Mesothelial cell of epicardium (in vitro differentiated cells): ENCODE data around the gene INPP5F. TPM values are rescaled to one million over a fixed set of nuclear protein-coding genes. Genes with fewer than 3 reads are reported as not detected.

ENCODE experiments used
- DNase-seq, 2 experiments: peaks; one replicate each; pipeline ENCODE4 v3.0.0; 2021; ENCODE audit warnings: low spot score in 2 of 2; ENCODE audit not compliant: unreplicated experiment in 2 of 2
- H3K27ac Mint-ChIP-seq: 2 replicates; pipeline ENCODE4 v1.8.0; 2021; ENCODE audit warnings: mixed read lengths
- H3K27me3 Mint-ChIP-seq: 2 replicates; pipeline ENCODE4 v1.8.0; 2021; ENCODE audit warnings: low read depth, mixed read lengths
- H3K36me3 Mint-ChIP-seq: 2 replicates; pipeline ENCODE4 v1.8.0; 2021; ENCODE audit warnings: mixed read lengths
- H3K4me1 Mint-ChIP-seq: 2 replicates; pipeline ENCODE4 v1.8.0; 2021; ENCODE audit warnings: mixed read lengths
- H3K4me3 Mint-ChIP-seq: 2 replicates; pipeline ENCODE4 v1.8.0; 2021; ENCODE audit warnings: mild to moderate bottlenecking, moderate library complexity, mixed read lengths
- H3K9me3 Mint-ChIP-seq: 2 replicates; pipeline ENCODE4 v1.8.0; 2021; ENCODE audit warnings: mixed read lengths
- total RNA-seq: library from RNA; stranded (reverse); gene quantifications from 3 replicates; pipeline ENCODE4 v1.2.1, GENCODE V29; 2021
- TF ChIP-seq, protein P1 (sequence below): fragments of 200-600 bp; sonication (generic); IDR thresholded peaks from one replicate; pipeline ENCODE4 v1.5.0; 2021; ENCODE audit warnings: antibody characterized with exemption; ENCODE audit not compliant: unreplicated experiment

Gene INPP5F
- total RNA-seq, 1 donor from 2014 or later, result 56.5 TPM

DNA sequence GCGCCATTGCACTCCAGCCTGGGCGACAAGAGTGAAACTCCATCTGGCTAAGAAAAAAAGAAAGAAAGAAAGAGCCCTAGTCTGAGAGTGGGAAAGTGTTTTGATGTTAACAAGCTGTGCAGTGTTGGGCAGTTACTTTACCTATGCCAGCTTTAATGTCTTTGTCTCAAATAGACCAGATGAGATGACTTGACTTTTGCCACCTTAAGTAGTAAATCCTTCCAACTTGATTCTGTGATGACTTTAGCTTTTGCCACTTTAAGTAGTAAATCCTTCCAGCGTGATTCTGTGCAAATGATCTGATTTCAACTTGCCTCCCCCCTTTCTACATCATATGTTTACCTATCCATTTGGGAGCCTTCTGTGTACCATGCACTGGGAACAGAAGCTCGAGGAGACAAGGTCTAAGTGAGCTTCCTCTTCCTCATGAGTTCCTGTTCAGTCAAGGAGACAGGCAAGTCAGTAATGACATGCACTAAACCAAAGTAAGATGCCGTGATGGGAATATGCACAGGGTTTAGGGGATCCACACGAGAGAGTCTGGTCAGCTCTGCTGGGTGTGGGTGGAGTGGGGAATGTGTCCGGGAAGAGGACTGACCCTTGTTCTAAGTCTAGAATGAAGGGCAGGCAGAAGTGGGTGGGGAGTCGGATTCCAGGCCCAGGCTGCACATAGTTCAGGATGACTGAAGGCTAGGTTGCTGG lies 17.2 kb downstream of the INPP5F start:
- Mint-ChIP-seq H3K27ac (peak overlapping the region; percentile 49), H3K27me3 (no peaks in the 10 kb centered on the region), H3K9me3 (no peaks in the 10 kb centered on the region), H3K4me1 (peaks cover 10% of the 10 kb centered on the region), H3K36me3 (no peaks in the 10 kb centered on the region), H3K4me3 (no peak overlapping the region)
- DNase-seq, result no peak
- TF ChIP-seq, protein P1, sequence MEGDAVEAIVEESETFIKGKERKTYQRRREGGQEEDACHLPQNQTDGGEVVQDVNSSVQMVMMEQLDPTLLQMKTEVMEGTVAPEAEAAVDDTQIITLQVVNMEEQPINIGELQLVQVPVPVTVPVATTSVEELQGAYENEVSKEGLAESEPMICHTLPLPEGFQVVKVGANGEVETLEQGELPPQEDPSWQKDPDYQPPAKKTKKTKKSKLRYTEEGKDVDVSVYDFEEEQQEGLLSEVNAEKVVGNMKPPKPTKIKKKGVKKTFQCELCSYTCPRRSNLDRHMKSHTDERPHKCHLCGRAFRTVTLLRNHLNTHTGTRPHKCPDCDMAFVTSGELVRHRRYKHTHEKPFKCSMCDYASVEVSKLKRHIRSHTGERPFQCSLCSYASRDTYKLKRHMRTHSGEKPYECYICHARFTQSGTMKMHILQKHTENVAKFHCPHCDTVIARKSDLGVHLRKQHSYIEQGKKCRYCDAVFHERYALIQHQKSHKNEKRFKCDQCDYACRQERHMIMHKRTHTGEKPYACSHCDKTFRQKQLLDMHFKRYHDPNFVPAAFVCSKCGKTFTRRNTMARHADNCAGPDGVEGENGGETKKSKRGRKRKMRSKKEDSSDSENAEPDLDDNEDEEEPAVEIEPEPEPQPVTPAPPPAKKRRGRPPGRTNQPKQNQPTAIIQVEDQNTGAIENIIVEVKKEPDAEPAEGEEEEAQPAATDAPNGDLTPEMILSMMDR, result no peak

DNA sequence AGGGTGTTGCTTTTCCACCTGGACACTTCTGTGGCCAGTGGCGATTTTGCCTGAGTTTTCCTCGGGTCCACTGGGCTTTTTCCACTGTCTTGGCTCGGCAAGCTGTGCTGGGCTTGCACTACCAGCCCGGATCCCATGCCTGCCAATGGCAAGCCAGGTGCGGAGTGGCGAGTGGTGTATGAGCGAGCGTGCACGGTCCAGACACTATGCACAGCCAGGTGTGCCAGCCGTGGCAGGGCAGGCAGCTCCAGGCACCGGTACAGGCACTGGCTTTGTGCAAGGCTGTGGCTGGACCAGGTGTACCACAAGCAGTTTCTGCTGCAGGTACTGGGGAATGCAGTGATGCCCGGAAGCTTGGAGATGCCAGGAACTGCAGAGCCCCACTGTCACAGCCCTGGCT lies 22.1 kb downstream of the INPP5F start:
- H3K27me3 Mint-ChIP-seq, result no peaks in the 10 kb centered on the region
- H3K4me1 Mint-ChIP-seq, result peaks cover 7% of the 10 kb centered on the region
- no peaks in the 10 kb centered on the region for H3K36me3 Mint-ChIP-seq
- TF ChIP-seq, protein P1, result no peak
- no peak overlapping the region for H3K4me3 Mint-ChIP-seq
- no peak overlapping the region for H3K27ac Mint-ChIP-seq
- no peak for DNase-seq
- no peaks in the 10 kb centered on the region for H3K9me3 Mint-ChIP-seq

DNA sequence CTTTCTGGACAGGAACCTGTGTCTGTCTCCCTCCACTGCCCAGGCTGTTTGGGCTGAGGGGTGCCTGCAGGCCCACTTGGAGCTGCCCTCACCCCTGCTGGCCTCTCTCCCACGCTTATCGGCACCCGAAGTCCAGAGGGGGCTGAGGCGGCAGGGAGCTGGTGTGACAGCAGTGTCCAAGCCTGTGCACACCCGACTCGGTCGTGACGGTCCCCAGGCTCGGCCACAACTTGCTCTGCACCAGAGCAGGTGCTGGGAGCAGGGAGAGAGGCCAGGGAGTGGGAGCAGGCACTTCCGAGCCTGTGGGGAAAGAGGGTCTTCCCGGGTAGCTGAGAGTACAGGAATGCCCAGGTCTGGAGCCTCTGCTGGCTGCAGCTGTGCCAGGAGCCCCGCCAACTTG lies 23.0 kb downstream of the INPP5F start:
- H3K27me3 Mint-ChIP-seq, result no peaks in the 10 kb centered on the region
- no peak overlapping the region for H3K27ac Mint-ChIP-seq
- TF ChIP-seq, protein P1, result no peak
- DNase-seq, result no peak
- peaks cover 12% of the 10 kb centered on the region for H3K4me1 Mint-ChIP-seq
- H3K36me3 Mint-ChIP-seq, result no peaks in the 10 kb centered on the region
- no peak overlapping the region for H3K4me3 Mint-ChIP-seq
- H3K9me3 Mint-ChIP-seq, result no peaks in the 10 kb centered on the region

DNA sequence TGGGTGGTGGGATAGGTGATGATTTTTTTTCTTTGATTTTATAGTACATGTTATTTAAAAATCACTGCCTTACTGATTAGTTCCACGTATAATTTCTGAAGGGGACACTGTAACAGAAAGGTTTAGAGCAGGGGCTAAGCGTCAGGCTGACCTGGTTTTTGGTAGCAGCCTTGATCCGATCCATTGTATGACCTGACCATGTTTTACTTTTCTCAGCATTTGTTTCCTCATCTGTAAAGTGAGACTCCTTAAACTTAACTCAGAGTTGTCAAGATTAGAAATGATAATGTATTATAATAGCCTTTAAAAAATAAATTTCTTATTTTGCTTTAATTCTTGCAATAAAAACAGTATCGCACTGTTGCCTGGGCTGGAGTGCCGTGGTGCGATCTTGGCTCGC lies 23.6 kb downstream of the INPP5F start:
- Mint-ChIP-seq H3K27ac (no peak overlapping the region), H3K4me1 (peaks cover 18% of the 10 kb centered on the region), H3K27me3 (no peaks in the 10 kb centered on the region), H3K36me3 (no peaks in the 10 kb centered on the region), H3K4me3 (no peak overlapping the region), H3K9me3 (no peaks in the 10 kb centered on the region)
- DNase-seq, result no peak
- TF ChIP-seq, protein P1, result no peak

DNA sequence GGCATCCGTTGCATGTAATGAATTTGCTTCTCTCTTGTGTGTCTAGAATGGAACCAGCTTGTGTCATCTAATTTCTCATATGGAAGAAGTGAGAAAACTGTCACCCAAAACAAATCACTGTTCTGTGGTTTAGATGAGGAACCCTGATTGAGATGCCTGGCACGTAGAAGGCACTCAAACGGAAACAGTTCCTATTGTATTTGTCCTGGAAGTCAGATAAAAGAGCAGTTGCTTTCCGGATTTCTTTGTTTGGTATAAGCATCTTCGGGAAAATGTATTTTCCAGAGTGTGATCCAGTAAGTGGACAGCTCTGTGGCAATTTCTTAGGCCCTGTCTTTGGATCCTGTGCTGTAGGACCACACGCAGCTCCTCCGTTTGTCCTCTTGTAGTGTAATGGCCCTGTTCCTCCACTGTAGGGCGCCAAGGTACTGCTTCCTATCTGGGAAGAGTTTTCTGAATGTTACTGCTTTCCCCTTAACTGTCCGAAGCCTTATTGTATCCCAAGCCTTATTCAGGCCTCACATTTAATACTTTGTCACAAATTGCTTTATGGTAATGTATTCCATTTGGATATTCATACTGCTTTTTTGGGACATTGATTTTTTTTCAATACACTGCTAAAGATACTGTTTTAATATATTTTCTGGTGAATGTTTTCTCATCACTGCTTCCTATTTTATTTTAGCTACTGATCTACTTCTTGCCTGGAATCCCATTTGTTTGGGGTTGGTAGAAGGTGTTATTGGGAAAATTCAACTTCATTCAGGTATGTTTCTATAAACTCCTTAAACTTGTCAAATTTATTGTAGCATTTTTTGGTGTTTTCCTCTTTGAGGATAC lies 24.8 kb downstream of the INPP5F start:
- Mint-ChIP-seq H3K9me3 (no peaks in the 10 kb centered on the region), H3K4me3 (no peak overlapping the region), H3K36me3 (no peaks in the 10 kb centered on the region), H3K27ac (no peak overlapping the region), H3K27me3 (no peaks in the 10 kb centered on the region), H3K4me1 (peaks cover 29% of the 10 kb centered on the region)
- DNase-seq, result peak; percentile 32 to 70
- TF ChIP-seq, protein P1, result peak; percentile 67
